GM12878 (cell line): ENCODE measurements around the gene DAD1.

Experiments used
- PML ChIP-seq: IDR thresholded peaks from 2 replicates; pipeline ENCODE4 v1.6.1; 2012; ENCODE audit warnings: low read length, inconsistent platforms
- SREBF1 ChIP-seq: IDR thresholded peaks from 2 replicates; pipeline ENCODE4 v1.6.1; 2012; ENCODE audit warnings: mild to moderate bottlenecking, low read length
- SRF ChIP-seq, 2 experiments: IDR thresholded peaks; 2 replicates each; pipeline ENCODE4 v1.6.1; 2011; ENCODE audit warnings: low read depth in 2 of 2, low read length in 2 of 2, mild to moderate bottlenecking in 1 of 2, moderate library complexity in 1 of 2
- TBL1XR1 ChIP-seq: IDR thresholded peaks from 2 replicates; pipeline ENCODE4 v1.6.1; 2012; ENCODE audit warnings: low read depth, low read length, improper control_type of control experiment
- TF ChIP-seq, protein P1 (sequence below), 3 experiments: IDR thresholded peaks in 2 of 3; conservative IDR thresholded peaks in 1 of 3; 2 replicates each; pipeline ENCODE4 v1.5.1; 2011; ENCODE audit warnings: low read depth in 3 of 3, low read length in 3 of 3, mild to moderate bottlenecking in 3 of 3, control low read depth in 2 of 3, moderate library complexity in 2 of 3, inconsistent platforms in 1 of 3, mixed read lengths in 1 of 3; ENCODE audit not compliant: control insufficient read depth in 2 of 3, insufficient read depth in 1 of 3; ENCODE audit errors: extremely low read depth in 1 of 3
- TF ChIP-seq, protein P2 (sequence below): fragments of 150-350 bp; IDR thresholded peaks from 2 replicates; pipeline ENCODE4 v1.6.1; 2016; ENCODE audit warnings: low read depth, low read length

DNA sequence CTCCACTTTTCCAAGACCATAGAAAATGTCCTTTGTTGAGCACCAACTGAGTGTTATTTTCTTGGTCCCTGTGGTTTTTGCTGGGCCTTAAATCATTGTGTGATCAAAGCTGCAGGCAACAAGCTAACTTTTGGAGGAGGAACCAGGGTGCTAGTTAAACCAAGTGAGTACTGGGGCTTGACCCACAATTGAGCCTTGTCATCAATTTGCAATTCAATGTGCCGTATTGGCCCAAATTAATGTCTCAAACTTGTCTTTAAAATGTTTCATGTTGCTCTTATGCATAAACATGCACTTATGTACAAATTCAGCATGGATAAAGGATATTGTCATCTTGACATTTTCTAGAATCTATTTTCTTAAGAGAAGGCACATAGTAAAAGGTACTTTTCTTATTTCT, 62.3 kb downstream of the DAD1 start:
- TF ChIP-seq, protein P1, sequence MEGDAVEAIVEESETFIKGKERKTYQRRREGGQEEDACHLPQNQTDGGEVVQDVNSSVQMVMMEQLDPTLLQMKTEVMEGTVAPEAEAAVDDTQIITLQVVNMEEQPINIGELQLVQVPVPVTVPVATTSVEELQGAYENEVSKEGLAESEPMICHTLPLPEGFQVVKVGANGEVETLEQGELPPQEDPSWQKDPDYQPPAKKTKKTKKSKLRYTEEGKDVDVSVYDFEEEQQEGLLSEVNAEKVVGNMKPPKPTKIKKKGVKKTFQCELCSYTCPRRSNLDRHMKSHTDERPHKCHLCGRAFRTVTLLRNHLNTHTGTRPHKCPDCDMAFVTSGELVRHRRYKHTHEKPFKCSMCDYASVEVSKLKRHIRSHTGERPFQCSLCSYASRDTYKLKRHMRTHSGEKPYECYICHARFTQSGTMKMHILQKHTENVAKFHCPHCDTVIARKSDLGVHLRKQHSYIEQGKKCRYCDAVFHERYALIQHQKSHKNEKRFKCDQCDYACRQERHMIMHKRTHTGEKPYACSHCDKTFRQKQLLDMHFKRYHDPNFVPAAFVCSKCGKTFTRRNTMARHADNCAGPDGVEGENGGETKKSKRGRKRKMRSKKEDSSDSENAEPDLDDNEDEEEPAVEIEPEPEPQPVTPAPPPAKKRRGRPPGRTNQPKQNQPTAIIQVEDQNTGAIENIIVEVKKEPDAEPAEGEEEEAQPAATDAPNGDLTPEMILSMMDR (IDR thresholded peaks at IDR 0.05 in 2 of 3, conservative IDR thresholded peaks at IDR 0.05 in 1 of 3; ENCODE audit: control insufficient read depth in 2 of 3, extremely low read depth in 1 of 3, insufficient read depth in 1 of 3, low read depth in 3 of 3, low read length in 3 of 3), result no peak
- TF ChIP-seq SREBF1, result no peak
- no peak for TF ChIP-seq TBL1XR1
- no peak for TF ChIP-seq SRF (IDR thresholded peaks at IDR 0.05; ENCODE audit: low read depth in 2 of 2, low read length in 2 of 2)
- TF ChIP-seq, protein P2, sequence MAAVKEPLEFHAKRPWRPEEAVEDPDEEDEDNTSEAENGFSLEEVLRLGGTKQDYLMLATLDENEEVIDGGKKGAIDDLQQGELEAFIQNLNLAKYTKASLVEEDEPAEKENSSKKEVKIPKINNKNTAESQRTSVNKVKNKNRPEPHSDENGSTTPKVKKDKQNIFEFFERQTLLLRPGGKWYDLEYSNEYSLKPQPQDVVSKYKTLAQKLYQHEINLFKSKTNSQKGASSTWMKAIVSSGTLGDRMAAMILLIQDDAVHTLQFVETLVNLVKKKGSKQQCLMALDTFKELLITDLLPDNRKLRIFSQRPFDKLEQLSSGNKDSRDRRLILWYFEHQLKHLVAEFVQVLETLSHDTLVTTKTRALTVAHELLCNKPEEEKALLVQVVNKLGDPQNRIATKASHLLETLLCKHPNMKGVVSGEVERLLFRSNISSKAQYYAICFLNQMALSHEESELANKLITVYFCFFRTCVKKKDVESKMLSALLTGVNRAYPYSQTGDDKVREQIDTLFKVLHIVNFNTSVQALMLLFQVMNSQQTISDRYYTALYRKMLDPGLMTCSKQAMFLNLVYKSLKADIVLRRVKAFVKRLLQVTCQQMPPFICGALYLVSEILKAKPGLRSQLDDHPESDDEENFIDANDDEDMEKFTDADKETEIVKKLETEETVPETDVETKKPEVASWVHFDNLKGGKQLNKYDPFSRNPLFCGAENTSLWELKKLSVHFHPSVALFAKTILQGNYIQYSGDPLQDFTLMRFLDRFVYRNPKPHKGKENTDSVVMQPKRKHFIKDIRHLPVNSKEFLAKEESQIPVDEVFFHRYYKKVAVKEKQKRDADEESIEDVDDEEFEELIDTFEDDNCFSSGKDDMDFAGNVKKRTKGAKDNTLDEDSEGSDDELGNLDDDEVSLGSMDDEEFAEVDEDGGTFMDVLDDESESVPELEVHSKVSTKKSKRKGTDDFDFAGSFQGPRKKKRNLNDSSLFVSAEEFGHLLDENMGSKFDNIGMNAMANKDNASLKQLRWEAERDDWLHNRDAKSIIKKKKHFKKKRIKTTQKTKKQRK, result no peak
- no peak for TF ChIP-seq PML
